ENCODE results near the gene CCDC141.

DNA sequence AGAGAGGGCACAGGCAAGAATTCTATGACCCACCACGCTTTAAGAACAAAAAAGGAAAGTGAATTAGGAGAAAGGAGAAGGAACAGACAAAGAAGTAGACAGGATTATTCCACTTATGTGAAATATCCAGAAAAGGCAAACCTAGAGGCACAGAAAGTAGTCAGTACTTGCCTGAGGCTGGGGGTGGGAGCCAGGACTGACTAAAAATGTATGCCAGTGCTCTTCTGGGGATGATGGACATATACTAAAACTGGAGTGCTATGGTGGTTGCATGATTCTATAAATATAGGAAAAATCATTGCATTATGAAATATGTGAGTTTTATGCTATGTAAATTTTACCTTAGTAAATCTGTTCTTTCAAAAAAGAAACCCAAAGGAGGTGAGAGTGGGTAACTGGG is 168.9 kb downstream of the CCDC141 start:
- TF ChIP-seq CTCF (IDR thresholded peaks at IDR 0.05; ENCODE audit: borderline replicate concordance, extremely low read depth, low read length, poor library complexity, severe bottlenecking): no peak
- TF ChIP-seq EZH2 (IDR thresholded peaks at IDR 0.05; ENCODE audit: borderline replicate concordance, low read depth, low read length, severe bottlenecking): no peak
